Measurements from ENCODE around the gene KCNQ5.

KCNQ5 gene

DNA sequence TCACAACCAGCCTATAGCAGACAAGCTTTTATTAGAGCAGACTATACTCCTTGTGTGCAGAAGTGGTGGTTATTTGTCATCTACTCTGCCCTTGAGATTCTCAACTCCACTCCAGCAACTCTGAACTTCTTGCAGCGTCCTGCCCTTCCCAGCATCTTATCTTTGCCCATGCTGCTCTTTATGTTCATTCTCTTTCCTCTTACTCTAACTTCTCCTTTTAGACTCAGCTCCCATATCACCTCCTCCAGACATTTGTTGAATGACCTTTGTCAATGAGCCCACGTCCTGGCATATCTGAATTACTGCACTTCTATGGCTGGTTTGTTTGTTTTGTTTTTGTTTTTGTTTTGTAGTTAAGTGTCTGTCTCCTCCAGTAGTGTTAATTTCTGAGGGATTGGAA lies 81.2 kb downstream of the KCNQ5 start:
- Histone ChIP-seq H3K36me3 (peaks cover 4% of the 10 kb centered on the region; the same call in 1 of the 2 replicates), H3K9me3 (ENCODE audit: severe bottlenecking) (no peaks in the 10 kb centered on the region), H3K4me3 (ENCODE audit: low read depth, low read length) (no peak overlapping the region), H3K27ac (no peak overlapping the region), H3K27me3 (ENCODE audit: insufficient read depth, low read depth, severe bottlenecking) (no peaks in the 10 kb centered on the region)
- TF ChIP-seq, protein P1, sequence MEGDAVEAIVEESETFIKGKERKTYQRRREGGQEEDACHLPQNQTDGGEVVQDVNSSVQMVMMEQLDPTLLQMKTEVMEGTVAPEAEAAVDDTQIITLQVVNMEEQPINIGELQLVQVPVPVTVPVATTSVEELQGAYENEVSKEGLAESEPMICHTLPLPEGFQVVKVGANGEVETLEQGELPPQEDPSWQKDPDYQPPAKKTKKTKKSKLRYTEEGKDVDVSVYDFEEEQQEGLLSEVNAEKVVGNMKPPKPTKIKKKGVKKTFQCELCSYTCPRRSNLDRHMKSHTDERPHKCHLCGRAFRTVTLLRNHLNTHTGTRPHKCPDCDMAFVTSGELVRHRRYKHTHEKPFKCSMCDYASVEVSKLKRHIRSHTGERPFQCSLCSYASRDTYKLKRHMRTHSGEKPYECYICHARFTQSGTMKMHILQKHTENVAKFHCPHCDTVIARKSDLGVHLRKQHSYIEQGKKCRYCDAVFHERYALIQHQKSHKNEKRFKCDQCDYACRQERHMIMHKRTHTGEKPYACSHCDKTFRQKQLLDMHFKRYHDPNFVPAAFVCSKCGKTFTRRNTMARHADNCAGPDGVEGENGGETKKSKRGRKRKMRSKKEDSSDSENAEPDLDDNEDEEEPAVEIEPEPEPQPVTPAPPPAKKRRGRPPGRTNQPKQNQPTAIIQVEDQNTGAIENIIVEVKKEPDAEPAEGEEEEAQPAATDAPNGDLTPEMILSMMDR (IDR thresholded peaks at IDR 0.05; ENCODE audit: low read depth, low read length) = no peak
- no peak for DNase-seq

DNA sequence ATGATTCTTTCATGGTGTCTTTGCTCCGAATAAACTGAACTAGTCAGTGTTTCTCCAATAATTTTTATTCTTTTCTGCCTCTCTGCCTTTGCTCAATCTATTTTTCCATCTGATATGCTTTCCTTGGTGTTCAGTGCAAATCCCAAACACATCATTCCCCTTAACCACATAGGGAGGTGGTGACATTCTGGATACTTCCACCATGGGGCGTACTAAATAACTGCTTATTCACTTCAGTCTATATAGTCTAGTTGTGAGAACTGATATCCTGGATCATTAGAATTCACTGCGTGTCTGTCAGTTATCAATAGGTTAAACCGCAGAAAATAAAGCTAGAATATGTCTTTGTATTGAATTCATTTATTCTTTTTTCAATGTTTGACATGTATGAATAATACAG lies 83.1 kb downstream of the KCNQ5 start:
- Histone ChIP-seq H3K4me3 (ENCODE audit: low read depth, low read length) (no peak overlapping the region), H3K27me3 (ENCODE audit: insufficient read depth, low read depth, severe bottlenecking) (no peaks in the 10 kb centered on the region), H3K27ac (no peak overlapping the region), H3K36me3 (no peaks in the 10 kb centered on the region), H3K9me3 (ENCODE audit: severe bottlenecking) (no peaks in the 10 kb centered on the region)
- TF ChIP-seq, protein P1 (IDR thresholded peaks at IDR 0.05; ENCODE audit: low read depth, low read length) = no peak
- DNase-seq = peak; percentile 11

DNA sequence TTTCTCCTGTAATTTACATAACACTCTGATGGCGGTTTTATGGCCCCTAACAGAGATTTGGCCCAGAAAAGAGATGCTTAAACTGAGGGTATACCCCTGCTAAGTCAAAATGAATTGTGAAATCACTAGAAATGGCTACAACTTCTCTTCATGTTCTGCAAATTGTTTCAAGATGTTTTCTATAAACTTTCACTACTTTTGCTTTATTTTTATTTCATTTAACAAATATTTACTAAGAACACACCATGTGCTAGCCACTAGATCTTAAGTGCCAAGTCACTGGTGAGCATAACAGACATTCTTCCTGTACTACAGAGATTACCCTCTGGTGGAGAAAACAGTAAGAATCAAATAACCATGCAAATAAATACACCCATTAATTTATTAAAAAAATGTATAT lies 87.6 kb downstream of the KCNQ5 start:
- TF ChIP-seq, protein P1 (IDR thresholded peaks at IDR 0.05; ENCODE audit: low read depth, low read length) = no peak
- Histone ChIP-seq H3K9me3 (ENCODE audit: severe bottlenecking) (no peaks in the 10 kb centered on the region), H3K27ac (no peak overlapping the region), H3K27me3 (ENCODE audit: insufficient read depth, low read depth, severe bottlenecking) (no peaks in the 10 kb centered on the region), H3K4me3 (ENCODE audit: low read depth, low read length) (no peak overlapping the region), H3K36me3 (no peaks in the 10 kb centered on the region)
- DNase-seq = no peak

- TF ChIP-seq, protein P1 (IDR thresholded peaks at IDR 0.05; ENCODE audit: low read depth, low read length) = no peak
- H3K9me3 ChIP-seq (ENCODE audit: severe bottlenecking) = no peaks in the 10 kb centered on the region
- no peaks in the 10 kb centered on the region for H3K36me3 ChIP-seq
- no peak overlapping the region for H3K4me3 ChIP-seq (ENCODE audit: low read depth, low read length)
- no peak for DNase-seq
- no peaks in the 10 kb centered on the region for H3K27me3 ChIP-seq (ENCODE audit: insufficient read depth, low read depth, severe bottlenecking)
- no peak overlapping the region for H3K27ac ChIP-seq
Measured at GRCh38 chr6:72711731-72712130, 89.9 kb downstream of the KCNQ5 start.

DNA sequence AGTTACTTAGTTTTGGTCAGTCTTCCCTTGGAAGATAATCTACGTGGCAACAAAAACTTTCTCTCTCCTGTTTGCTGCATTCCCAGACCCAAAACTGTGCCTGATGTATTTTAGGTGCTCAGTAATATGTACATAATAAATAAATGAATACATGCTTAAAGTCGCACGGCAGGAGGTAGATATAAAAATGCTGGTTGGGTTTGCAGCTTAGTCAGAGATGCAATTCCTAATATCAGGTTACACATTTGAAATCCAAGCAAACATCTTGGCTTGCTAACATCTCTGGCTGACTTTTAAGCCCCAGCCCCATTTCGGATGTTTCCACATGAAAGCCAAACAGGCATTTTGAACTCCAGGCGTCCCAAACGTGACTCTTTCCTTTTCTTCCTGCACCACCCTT lies 91.0 kb downstream of the KCNQ5 start:
- no peak for DNase-seq
- H3K27ac ChIP-seq = no peak overlapping the region
- TF ChIP-seq, protein P1 (IDR thresholded peaks at IDR 0.05; ENCODE audit: low read depth, low read length) = no peak

DNA sequence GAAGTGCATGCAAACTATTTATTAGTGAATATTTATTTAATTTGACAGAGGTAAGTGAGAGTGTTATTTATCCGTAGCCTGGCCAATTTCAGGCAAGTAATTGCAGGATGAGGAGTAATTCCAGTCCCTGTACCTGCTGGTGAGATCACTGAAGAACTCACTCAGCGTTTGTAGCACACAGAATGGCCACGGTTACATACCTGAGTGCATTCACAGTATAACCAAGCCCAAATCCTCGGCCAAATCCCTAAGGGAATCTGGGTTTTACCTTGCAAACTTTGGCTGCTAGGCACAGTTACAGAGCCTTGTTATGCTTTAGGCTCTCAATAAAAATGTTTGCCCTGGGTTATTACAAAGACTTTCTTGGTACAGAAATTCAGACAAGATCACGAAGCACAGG lies 93.3 kb downstream of the KCNQ5 start:
- no peaks in the 10 kb centered on the region for H3K9me3 ChIP-seq (ENCODE audit: severe bottlenecking)
- TF ChIP-seq, protein P1 (IDR thresholded peaks at IDR 0.05; ENCODE audit: low read depth, low read length) = no peak
- no peak overlapping the region for H3K4me3 ChIP-seq (ENCODE audit: low read depth, low read length)
- no peaks in the 10 kb centered on the region for H3K36me3 ChIP-seq
- no peak overlapping the region for H3K27ac ChIP-seq
- DNase-seq = no peak
- no peaks in the 10 kb centered on the region for H3K27me3 ChIP-seq (ENCODE audit: insufficient read depth, low read depth, severe bottlenecking)

More for the DNA sequence above, 91.0 kb downstream of the KCNQ5 start:
- no peaks in the 10 kb centered on the region for H3K9me3 ChIP-seq (ENCODE audit: severe bottlenecking)
- H3K27me3 ChIP-seq (ENCODE audit: insufficient read depth, low read depth, severe bottlenecking) = no peaks in the 10 kb centered on the region
- no peak overlapping the region for H3K4me3 ChIP-seq (ENCODE audit: low read depth, low read length)
- H3K36me3 ChIP-seq = no peaks in the 10 kb centered on the region
